Breast epithelium (tissue), 3 donors: ENCODE measurements around the gene SCN5A.

Source experiments
- POLR2AphosphoS5 ChIP-seq, 3 donors: sonication (generic); formaldehyde crosslinking; IDR thresholded peaks; one replicate each; pipeline ENCODE4 v1.6.1; 2017; ENCODE audit warnings: antibody characterized with exemption in 3 of 3
- TF ChIP-seq, protein P1 (sequence below), 3 donors: fragments of 450-650 bp; IDR thresholded peaks; one replicate each; pipeline ENCODE4 v1.5.1; 2016 to 2017; ENCODE audit warnings: antibody characterized with exemption in 3 of 3, mild to moderate bottlenecking in 3 of 3, moderate library complexity in 3 of 3

DNA sequence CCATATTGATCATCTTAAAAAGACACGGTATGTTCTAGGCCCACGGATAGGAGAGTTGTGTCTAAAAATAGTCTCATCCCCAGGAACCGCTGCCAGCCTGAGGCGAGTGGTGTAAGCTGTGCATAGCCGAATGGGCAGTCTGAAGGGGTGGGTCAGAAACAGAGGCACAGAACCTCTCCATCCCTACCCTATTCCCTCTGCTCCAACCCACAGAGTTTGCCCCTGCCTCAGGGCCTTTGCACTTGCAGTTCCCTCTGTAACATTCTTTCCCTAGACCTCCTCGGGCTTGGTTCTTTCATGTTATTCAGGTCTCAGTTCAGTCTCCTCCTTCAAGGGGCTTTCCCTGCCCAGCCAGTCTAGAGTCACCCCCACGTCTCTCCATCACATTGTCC, 4.8 kb downstream of the SCN5A start:
- TF ChIP-seq, protein P1, sequence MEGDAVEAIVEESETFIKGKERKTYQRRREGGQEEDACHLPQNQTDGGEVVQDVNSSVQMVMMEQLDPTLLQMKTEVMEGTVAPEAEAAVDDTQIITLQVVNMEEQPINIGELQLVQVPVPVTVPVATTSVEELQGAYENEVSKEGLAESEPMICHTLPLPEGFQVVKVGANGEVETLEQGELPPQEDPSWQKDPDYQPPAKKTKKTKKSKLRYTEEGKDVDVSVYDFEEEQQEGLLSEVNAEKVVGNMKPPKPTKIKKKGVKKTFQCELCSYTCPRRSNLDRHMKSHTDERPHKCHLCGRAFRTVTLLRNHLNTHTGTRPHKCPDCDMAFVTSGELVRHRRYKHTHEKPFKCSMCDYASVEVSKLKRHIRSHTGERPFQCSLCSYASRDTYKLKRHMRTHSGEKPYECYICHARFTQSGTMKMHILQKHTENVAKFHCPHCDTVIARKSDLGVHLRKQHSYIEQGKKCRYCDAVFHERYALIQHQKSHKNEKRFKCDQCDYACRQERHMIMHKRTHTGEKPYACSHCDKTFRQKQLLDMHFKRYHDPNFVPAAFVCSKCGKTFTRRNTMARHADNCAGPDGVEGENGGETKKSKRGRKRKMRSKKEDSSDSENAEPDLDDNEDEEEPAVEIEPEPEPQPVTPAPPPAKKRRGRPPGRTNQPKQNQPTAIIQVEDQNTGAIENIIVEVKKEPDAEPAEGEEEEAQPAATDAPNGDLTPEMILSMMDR (IDR thresholded peaks at IDR 0.05) = no peak
- no peak for TF ChIP-seq POLR2AphosphoS5 (IDR thresholded peaks at IDR 0.05)
